SKM-1 treated with dmso at 0.1 percent for 144 hours (cell line): Measurements from ENCODE around the gene GP9.
"Not testable (repeated sequence)": the region's sequence is repeated elsewhere in the genome, so short reads cannot be mapped to it uniquely, and the experiment has no call there.

Source experiments
- DNase-seq: peaks from one replicate; lab custom pipeline; 2025; ENCODE audit not compliant: unreplicated experiment; lab: John Stamatoyannopoulos, UW

The GP9 gene

DNA sequence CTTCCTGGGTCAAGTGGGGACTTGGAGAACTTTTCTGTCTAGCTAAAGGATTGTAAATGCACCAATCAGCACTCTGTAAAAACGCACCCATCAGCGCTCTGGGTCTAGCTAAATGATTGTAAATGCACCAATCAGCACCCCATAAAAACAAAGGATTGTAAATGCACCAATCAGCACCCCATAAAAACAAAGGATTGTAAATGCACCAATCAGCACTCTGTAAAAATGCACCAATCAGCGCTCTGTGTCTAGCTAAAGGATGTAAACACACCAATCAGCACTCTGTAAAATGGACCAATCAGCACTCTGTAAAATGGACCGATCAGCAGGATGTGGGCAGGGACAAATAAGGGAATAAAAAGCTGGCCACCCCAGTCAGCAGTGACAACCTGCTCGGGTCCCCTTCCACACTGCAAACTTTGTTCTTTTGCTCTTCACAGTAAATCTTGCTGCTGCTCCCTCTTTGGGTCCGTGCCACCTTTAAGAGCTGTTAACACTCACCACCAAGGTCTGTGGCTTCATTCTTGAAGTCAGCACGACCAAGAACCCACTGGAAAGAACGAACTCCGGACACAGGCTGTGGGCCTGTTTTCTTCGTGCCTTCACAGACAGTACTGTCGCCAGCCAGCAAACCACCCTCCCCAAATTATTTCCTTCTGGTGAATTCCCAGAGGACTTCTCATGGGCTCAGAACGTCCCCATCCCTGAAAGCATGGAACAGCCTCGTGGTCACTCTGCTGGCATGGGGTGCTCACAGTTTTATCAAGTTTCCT lies 8.9 kb downstream of the GP9 start:
- not testable (repeated sequence) for DNase-seq

- DNase-seq = no peak
Measured at GRCh38 chr3:129070086-129070885, 9.7 kb downstream of the GP9 start.

DNA sequence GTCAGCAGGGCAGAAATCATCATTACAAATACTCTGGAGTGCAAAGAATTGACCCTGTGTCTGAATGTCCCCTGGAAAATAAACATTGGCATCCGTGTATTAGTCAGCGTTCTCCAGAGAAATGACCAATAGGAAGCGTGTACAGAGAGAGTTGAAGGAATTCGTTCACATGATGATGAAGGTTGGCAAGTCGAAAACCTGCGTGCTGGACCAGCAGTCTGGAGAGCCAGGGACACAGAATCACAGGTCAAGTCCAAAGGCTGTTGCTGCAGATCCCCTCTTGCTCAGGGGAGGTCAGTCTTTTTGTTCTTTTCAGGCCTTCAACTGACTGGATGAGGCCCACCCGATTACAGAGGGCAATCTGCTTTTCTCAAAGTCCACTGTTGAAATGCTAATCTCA lies 16.6 kb downstream of the GP9 start:
- no peak for DNase-seq

- DNase-seq = no peak
Measured at GRCh38 chr3:129078510-129078909, 17.9 kb downstream of the GP9 start.

GRCh38 chr3:129081503-129081902 lies 20.9 kb downstream of the GP9 start:
- no peak for DNase-seq

DNA sequence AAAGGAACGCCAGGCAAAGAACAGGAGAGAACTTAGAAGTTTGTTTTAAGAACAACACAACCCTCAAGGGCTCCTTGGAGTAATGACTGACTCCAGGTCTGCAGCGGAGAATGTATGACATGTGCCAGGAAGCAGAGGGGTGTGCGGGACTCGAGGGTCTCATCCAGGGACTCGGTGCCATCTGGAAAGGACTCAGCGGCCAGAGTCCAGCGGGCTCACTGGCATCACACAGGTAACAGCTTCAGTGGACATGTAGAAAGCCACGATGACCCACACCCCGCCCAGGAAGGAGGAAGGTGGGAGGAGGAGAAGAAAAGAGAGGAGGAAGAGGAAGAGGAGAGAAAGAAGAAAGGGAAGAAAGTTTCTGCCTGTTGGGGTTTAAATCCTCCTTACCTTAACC lies 21.4 kb downstream of the GP9 start:
- DNase-seq = no peak

DNA sequence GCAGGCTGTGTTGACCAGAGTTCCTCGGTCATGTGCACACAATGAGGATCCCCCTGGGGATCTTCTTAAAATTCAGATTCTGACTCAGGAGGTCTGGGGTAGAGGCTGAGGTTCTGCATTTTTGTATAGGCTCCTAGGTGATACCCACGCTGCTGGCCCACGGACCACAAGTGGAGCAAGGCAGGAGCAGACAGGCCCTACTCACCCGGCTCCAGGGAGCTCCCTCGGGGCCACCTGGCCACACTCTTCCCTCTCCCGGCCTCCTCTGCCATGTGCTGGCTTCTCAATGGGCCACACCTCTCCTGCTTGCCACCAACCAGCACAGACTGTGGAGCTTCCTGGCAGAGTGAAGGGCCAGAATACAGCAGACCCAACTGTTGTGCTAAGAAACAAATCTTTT lies 23.9 kb downstream of the GP9 start:
- no peak for DNase-seq

DNA sequence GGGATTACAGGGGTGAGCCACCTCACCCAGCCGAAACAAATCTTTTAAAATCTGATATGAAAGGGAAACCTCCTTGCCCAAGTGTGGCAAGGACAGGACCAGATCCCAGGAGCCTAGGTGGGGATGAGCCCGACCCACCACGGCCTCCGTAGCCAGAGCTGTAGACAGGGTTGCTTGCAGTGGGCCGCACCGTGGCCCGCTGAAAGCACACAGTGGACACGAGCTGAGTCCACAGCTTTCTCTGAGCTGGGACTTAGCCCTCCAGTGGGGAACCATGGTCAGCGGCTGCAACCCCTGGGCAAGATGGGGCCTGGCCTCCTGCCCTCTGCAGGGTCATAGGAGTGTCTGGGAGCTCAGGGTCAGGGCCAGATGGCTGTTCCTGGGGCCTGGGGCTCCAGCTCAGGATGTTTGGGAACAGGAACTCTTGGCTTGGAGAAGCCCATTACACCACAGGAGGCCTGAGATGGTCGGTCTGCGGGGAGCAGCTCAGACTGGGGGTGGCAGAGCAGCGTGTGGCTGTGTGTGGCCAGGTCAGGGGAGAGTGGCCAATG lies 24.7 kb downstream of the GP9 start:
- DNase-seq = no peak

GRCh38 chr3:129085818-129086217 lies 25.2 kb downstream of the GP9 start:
- no peak for DNase-seq

DNA sequence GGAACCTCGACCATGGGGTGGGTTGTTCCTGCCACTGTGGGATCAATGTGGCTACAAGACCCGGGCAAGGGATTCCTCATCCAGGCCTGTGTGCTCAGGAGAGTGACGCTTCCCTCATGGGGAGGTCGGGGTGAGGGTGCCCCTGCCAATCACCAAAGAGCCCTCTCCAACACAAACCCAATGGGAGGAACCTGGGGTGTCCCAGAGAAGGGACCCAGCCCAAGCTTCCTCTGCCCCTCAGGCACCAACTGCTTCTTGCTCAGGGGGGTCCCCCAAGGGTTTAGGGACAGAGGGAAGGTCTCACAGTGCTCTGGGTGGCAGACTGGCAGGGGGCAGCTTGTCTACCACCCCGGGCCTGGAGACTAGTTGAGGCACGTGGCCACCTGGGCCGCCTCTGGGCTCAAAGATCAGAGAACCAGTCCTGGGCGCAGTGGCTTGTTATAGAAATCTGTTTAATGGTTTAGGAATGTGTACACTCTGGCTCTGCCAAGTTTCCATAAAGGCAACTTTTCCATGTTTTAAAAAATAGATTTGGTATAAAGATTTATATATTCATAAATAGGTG lies 26.6 kb downstream of the GP9 start:
- no peak for DNase-seq

DNA sequence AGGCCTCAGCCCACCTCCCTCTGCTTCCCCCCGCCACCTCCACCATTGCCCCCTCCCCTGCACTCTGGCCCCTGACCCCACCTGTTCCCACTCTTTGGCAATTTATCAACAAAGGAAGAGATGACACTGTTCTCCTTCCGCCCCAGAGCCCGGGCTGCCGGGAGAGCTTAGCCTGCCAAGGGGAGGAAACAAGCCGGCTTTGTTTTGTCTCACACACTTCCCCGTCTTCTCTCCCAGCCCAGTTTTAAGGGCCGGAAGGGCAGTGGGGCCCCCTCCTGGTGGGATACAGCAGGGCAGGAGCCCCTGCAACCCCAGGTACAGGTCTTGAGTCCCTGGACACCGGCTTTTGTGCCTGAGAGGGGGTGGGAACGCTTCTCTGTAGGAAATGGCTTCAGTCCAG lies 27.3 kb downstream of the GP9 start:
- DNase-seq = peak; percentile 24

DNA sequence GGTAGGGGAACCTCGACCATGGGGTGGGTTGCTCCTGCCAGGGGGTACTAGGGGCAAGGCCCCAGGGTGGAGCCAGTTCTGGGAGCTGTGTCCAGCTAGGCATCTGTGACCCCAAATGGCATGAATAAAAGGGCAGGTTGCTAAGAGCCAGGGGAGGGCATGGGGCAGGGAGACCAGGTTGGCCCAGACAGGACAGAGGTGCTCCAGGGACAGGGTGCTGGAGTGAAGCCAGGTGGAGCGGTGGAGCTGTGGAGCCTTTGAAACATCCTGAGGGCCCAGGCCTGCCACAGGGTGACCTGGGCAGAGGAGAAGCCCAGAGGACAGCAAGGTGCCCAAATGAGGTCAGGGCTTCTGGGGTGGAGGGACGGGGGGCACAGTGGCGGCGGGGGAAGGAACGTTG lies 27.7 kb downstream of the GP9 start:
- DNase-seq = not testable (repeated sequence)

GRCh38 chr3:129095285-129095684 lies 34.7 kb downstream of the GP9 start:
- DNase-seq = no peak

DNA sequence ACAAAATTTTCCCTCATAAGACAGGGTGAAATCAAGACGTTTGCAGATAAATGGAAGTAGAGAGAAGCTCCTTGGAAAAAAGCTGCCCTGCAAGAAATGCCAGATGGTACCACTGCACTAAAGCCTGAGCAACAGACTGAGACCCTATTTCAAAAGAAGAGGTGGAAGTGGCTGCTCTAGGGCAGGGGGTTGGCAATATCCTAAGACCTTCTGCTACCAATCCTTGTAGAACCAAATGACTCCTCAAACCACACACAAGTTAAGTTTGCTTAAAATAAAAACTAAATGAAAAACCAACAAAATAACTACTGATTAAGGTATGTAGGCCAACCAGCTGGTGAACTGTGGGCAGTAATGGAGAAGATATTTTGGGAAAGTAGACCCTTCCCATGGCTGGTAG lies 39.7 kb downstream of the GP9 start:
- no peak for DNase-seq

DNA sequence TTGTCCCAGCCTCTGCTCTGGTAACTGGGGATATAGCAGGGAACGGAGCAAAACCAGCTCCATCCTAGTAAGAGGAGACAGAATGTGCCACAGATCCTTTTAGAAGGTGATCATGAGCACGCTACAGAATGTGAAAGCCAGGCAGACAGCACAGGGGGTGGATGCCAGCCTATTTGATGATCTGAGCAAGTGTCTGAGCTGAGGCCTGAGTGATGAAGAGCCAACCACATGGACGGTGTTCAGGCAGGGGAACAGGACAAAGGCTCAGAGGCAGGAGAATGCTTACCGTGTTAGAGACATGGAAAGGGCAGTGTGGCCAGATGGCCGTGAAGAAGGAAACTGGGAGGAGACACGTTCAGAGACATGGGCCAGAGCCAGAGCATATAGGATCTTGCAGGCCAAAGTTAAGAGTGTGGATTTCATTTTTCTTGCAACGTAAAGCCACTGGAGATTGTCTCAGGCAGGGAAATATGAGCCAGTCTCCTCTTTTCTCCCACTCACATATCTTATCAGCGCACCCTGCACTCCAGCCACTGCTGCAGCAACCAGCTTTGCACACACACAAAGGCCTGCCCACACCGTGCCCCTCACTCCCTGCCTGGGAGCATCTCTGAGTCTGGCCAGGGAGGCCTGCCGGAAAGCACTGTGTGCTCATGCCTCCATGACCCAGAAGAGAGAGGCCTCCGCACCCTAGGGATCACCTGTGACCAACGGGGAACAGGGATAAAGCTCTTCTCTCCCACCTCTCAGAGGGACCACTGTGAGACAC lies 41.0 kb downstream of the GP9 start:
- DNase-seq = no peak

- DNase-seq = no peak
Measured at GRCh38 chr3:129103296-129103695, 42.7 kb downstream of the GP9 start.

GRCh38 chr3:129104051-129104450 lies 43.5 kb downstream of the GP9 start:
- no peak for DNase-seq

DNA sequence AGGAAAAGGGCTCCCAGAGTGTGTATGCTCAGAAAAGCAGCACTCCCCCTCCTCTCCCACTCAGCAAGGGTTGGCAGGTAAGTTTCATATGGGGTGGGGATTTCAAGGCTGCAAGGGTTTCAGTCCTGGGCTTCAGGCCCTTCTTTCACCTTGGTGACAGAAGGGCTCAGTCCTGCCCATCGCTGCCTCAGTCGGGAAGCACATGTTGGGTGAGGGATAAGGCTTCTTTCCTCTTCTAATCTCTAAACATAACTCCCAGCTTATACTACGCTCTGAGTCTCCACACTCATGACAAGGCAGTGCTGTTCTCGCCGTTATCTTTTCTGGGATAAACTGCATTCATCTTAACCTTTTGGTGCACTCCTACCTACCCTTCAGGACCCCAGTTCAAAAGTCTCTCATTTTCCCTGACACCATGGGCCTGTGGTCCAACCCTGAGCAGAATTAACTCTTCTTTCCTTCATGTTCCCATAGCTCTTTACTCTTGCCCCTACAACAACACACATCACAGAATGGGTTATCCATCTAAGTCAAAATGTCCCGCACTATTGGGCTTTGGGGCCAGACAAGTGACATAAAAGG lies 44.0 kb downstream of the GP9 start:
- DNase-seq = no peak

GRCh38 chr3:129105862-129106261 lies 45.3 kb downstream of the GP9 start:
- DNase-seq = no peak

DNA sequence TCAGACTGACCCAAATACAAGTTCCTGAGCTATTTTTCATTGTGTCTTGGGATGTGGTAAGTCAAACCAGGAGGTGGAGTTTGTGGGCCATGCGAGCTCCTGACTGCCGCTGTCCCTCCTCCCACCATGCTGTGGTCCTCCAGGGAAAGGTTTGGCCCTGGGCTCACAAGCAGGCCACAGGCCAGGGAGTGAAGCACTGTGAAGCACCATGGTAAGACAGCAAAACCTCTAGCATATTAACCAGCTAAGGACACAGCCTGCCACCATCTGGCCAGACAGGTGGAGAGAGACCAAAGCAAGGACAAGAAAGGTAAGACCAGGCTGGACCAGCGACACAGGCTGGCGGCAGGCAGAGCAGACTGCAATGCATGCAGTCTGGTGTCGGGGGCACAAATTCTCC lies 45.7 kb downstream of the GP9 start:
- DNase-seq = no peak
